ENCODE measurements around the gene ATP6V0E2.
"Not testable (repeated sequence)": the region's sequence is repeated elsewhere in the genome, so short reads cannot be mapped to it uniquely, and the experiment has no call there.

ATP6V0E2 gene

DNA sequence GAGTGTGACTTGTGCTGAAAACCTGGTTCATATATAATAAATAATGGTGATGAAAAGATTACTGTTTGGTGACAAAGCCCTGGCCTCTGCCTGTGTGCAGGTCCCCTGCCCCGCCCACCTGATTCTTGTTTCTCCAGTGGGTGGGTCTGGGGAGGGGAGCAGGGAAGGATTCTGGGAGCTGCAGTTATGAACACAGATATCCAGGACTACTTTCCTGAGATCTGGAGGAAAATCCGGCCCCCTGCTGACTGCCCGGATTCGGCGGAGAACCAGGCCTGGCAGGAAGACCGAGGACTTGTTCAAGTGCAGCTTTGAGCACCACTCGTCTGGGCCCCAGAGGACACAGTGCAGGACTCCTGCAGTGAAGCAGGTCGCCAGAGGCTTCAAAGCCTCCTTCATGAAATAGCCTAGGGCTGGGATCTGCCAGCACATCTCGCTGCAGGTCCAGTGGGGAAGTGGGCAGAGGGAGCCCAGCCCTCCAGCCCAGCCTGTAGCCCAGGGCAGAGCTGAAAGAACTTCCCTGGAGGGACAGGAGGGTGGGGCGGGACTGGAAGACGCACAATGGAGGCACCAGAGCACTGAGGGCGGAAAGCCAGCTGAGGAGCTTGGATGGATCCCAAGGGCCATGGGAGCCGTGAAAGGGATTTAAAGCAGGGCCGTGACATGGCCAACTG lies 7.0 kb downstream of the ATP6V0E2 start:
- no peak for DNase-seq

DNA sequence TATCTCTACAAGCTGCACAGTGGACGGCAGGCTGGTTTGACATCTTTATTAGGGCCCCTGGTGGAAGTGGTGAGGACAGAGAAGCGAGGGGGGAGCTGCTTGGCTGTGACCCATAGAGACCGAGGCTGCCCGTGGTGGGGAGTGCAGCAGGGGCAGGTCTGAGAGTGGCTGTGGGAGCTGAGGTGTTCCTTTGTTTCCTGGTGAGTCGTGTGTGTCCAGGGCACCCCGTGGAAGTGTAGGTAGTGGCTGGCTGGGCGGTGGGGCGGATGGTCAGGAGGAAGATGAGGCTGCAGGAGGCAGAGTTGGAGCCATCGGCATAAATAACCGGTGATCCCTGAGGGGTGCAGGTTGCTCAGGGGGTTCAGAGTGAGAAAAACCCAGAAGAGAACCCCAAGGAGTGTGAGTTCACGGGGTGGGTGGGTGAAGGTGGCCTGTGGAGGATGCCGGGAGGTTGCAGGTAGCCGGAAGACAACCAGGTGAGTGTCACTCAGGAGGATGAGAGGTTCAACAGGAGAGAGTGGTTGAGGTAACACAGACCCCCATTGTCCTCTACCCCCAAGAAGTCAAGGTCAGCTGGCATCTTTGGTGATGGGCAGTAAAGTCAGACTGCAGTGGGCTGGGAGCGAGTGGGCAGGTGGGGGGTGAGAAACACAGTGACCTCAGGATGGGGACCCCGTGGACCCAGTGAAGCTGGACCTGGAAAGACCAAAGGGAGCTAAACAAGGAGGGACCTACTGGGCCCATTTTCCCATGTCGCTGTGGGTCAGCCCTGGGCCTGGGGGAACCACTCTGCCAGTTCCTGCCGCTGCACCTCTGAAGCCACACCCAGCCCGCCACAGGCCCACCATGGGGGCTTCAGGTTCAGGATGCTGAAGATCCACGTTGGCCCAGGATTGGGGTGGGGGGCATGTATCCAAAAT lies 7.8 kb downstream of the ATP6V0E2 start:
- DNase-seq, result no peak

DNA sequence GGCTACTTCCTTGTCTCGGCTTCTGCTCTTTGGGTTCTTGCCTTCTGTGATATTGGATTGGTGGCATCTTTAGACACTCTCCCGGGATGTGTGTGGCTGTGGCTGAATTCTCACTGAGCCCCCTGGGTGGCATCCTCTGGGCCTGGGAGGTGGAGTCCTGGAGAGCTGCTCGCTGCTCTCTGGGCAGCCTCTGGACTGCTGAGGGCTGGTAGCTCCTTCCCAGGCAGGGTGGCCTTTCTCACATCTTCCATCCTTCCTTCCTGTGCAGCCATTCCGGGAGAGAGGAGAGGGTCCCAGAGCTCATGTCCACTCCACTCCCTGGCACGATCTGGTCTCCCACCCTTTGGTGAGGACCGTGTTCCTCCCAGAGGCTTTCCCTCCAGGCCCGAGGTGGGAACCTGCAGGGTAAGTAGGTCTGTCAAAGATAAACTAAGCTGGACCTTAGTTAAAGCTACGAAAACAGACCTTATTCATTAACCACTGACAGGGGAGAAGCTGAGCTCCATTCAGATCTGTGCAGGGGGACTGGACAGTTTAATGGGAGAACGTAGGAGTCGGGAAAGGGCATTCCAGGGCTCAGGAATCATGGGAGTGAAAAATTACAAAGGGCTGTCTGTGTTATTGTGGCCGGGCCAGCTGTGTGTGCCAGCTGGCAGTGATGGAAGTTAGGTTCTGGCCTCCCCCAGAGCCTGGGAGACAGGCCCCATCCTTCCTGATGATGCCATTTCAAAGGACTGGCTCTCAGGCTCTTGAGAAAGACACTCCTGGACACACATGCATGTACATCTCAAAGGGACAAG lies 8.7 kb downstream of the ATP6V0E2 start:
- no peak for DNase-seq

DNA sequence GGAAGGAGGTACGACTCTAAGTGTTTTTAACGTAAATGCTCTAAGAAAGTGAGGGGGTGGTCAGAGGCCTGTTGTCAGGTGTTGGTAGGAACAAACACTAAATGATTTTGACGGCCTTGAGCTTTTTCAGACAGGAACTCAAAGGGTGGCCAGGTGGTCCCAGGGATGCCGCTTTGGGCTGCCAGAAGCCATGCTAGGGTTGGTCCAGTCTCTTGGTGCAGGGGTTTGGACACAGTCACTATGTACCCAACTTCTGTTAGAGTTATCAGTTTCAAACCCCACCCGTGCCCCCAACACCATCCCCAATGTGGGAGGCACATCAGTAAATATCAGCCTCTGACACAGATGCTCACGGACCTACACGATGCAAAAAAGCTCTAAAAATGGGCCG lies 9.3 kb downstream of the ATP6V0E2 start:
- no peak for DNase-seq

DNA sequence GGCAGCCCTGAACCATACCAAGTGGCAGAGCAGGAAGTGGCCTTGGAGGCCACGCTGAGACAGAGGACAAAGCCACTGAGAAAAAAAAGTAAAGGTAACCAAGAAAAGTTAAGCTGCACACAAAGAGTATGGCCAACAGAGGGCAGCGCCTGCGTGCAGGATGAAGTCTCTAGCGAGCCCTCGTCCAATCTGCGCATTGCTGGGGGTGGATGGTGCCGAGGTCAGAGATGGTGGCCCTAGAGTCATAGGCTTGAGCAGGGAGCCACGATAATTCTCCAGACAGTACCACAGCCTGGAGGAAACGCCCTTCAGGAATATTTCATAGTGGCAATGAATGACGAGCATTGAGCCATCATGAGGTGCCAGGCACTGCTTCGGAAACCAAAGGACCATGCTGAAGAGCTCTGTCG lies 9.7 kb downstream of the ATP6V0E2 start:
- DNase-seq, result peak; percentile 79

DNA sequence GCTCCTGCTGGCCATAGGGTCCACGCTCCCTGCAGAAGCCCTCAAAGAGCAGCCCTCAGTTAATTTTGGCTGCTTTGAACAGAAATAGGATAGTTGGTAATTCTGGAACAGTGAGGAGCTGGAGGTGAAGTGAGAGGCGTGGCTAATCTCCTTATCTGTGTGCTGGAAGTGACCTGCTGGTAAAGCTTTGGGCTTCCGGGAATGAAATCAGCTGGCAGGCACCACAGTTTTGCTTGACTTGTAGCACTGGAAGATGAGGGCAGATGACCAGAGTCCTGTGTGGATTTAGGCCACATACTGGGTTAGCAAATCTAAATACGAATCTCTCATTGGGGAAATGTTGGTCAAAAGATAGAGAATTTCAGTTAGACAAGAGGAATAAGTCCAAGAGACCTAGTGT lies 10.2 kb downstream of the ATP6V0E2 start:
- no peak for DNase-seq

DNA sequence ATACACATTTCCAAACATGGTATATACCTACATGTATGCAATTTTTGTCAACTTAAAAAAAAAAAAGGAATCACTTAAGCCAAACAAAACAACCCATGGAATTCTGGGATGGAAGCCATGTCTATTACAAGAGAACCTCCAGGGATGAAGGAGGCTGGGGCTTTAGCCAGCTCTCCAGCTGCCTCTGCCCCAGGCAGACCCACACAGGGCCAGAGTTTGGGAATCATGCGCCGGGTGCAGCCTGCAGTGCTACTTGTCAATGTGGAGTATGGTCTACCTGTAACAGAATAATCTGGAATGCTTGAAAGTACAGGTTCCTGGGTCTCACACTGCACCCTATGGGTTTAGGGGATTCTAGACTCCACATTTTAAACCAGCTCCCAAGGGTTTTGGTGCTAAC lies 10.8 kb downstream of the ATP6V0E2 start:
- no peak for DNase-seq

DNA sequence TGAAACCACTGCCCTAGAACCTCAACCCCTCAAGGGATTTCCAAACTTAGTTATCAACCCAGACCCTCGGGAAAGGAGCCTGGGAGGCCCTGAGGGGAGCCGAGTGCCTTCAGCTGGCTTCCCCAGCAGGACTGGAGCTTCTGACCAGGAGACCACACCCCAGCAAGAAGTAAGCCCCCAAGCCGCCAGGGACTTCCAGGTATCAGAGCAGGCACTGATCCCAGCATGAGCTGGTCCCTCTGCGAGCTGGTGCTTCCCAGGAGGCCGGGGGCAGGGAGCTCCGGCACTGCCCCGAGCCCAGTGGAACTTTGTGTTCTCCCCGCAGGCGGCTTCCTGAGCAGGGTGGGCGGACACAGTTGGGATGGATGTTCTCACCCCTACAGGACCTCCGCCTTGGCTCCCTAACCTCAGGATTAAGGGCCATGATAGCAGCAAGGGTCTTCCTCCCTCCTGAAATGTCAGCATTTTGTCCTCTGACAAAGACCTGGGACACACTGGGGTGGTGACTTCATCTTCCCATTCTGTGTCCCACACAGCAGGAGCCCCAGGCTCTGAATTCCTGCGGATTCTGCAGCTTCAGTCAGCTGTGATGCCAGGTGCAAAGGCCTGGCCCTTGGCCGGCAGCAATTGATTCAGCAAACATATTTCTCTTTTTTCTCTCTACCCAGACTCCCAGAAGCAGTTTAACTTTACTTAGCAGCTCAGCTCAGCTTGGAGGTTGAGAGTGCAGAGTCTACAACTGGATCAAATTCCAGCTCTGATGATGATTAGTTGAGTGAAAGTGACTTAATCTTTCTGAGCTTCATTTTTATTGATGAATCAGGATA lies 11.6 kb downstream of the ATP6V0E2 start:
- DNase-seq, result no peak

DNA sequence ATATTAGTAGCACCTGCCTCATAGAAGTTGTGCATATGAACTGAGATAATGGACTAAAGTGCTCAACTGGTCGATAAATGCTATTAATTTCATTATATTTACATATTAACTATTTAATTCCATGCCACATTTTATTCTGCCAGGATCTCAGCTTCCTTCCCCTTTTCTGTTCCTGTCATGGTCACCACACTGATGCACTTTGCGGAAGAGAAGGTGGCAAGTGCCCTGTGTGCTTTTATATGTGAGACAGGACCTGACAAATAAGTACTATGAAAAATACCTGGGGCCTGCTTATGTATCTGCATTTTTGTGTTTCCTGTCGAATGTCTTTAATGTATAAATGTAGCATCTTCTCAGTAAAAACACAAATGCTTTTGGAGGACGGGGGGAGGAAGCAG lies 12.2 kb downstream of the ATP6V0E2 start:
- no peak for DNase-seq

DNA sequence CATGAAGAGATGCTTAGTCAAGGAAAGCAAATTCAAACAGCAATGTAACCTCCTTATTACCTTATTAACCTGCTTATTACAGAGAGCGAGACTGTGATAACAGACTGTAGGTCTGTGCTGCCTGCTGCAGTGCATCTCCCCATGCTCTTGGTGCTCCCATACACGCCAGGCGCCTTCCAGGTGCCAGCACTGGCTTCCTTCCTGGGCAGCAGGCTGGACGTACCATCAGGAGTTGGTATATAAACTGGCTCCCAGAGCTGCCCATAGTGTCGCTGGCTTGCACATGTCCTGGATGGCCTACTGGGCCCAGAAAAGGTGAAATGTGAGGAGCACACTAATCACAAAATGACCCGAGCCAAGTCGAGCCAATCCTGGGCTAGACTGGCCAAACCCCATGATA lies 13.5 kb downstream of the ATP6V0E2 start:
- no peak for DNase-seq

DNA sequence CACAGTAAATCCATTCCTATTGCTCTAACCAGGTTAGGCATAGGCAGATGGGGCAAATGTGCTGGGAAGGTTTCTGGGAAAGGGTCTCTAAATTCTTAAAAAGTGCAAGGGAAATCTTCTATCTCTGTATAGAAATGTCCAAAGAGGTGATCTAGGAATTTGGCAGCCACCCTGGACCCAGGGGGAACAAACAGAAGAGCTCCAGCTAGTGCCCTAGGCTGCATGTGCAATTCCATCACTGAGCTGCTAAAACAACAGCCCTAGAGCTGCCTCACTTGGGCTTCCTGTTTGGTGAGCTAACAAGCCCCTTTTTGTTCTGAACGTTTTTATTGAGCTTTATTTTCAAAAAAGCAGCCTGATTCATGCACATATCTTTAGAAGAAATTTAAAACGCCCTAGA lies 16.9 kb downstream of the ATP6V0E2 start:
- not testable (repeated sequence) for DNase-seq

DNA sequence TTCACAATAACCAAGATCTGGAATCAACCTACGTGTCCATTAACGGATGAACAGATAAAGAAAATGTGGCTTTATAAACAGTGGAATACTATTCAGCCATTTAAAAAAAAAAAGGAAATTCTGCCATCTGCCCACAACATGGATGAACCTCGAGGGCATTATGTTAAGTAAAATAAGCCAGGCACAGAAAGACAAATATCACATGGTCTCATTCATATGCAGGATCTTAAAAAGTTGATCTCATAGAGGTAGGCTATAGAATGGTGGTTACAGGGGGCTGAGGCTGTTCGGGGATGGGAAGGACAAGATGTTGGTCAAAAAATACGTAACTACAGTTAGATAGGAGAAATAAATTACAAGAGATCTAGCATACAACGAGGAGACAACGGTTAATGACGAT lies 21.2 kb downstream of the ATP6V0E2 start:
- DNase-seq, result not testable (repeated sequence)

DNA sequence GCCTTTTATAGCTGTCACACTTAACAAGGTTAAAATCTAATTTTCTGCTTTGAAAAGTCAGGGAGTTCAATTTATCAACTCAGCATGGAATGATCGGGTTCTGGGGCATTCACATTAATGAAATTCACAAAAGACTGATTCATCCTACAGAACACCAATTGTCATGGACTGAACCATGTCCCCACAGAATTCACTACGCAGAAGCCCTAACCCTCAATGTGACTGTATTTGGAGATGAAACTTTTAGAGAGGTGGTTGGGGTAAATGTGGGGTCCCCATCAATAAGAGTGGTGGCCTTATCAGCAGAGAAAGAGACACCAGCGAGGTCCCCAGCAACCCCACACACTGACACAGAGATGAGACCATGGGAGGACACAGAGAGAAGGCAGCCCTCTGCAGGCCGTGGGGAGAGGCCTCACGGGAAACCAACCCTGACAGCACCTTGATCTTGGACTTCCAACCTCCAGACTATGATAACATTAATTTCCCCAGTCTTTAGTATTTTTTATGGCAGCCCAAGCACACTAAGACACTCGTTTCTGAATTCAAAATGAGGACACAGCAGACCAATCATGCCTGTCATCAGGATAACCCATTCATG lies 34.1 kb downstream of the ATP6V0E2 start:
- DNase-seq, result not testable (repeated sequence)

DNA sequence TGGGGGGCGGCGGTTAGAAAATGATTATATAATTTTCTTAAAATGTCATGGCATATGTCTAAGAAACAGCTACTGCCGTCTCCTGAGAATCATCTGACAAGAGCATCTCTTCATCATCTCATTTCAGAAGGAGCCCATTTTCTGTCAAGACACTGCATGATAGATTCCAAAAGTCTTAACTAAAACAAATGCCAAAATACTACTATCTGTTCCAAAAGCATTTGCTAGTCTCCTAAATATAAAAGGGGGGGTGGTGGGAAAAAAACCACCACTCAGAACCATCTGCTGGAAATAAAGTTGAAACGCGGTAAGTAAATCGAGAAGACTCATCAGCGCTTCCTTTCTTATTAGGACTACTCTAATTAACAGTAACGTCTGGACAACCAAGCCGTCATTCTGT lies 36.5 kb downstream of the ATP6V0E2 start:
- DNase-seq, result not testable (repeated sequence)

DNA sequence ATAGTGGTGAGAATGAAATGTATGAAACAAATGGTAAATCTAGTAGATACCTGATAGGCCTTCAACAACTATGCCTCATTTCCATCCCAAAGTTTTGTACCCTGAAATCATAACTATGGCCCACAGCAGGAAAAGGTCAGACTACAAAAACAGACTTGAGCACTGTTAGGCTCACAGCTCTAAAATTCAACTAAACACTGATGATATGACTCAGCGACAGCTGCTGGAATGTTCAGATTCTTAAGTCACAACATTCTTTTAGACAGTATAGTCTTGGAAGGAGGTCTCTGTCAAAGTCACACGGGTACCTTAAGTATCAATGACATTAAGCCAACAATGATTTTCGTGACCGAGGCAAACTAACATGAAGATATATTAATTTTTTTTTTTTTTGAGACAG lies 38.4 kb downstream of the ATP6V0E2 start:
- not testable (repeated sequence) for DNase-seq

DNA sequence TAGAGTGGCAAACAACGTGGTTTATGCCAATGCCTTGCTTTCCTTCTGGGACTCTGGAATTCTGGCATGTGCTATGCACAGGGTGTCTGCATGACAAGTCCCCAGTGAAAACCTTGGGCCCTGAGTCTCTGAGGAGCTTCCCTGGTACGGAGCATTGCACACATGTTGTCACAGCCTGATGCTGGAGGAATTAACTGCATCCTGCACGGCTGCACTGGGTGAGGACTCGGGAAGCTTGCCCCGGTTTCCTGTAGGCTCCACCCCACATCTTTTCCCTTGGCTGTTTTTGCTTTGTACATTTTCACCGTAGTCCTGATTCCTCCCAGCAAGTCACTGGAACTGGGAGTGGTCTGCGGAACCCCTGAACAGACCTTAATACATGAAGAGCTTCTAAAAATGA lies 52.6 kb downstream of the ATP6V0E2 start:
- DNase-seq, result not testable (repeated sequence)

All from activated effector memory CD4-positive, alpha-beta T cell treated with anti-CD3 and anti-CD28 coated beads, Interleukin-2, amount 50 U/mL, for 16 hours (primary cell).